ENCODE measurements around the gene LTB4R. TPM values are rescaled to one million over a fixed set of nuclear protein-coding genes. Genes with fewer than 3 reads are reported as not detected.

Gene LTB4R
- total RNA-seq, 2 donors from 2014 or later: 5.6 TPM

DNA sequence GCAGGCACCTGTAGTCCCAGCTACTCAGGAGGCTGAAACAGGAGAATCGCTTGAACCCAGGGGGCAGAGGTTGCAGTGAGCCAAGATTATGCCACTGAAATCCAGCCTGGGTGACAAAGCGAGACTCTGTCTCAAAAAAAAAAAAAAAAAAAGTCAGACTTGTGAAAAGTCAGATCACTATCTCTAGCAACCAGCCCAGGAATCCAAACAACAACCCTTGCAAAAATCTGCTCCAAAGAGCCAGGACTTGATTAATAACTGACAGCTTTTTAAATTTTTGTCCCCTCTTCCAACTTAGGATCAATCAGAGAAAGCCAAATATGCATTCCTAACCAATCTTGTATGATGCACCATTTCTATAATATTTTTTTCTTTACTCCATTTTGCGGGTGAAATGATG is 49.0 kb downstream of the LTB4R start:
- no peak for DNase-seq (ENCODE audit: low spot score)
- intact Hi-C loops (cut with DNase I): no loop called here

DNA sequence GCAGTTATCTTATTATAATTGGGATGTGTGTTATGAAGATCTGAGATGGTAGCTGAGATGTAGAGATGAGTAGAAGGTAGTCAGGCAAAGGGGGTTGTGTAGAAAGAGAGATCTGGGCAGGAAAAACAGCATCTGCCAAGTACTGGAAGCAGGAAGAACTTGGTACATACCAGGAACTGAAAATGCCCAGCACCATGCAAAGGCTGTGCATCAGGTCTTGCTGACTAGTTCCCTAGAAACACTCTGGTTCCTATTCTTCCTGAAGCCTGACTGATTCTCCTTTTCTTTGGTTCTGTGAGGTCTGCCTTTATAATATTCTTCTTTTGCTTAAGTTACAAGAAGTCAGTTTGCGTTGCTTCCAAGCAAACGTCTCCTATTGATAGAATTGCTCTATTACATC is 50.0 kb downstream of the LTB4R start:
- DNase-seq (ENCODE audit: low spot score): no peak
- intact Hi-C loops (cut with DNase I): no loop called here

DNA sequence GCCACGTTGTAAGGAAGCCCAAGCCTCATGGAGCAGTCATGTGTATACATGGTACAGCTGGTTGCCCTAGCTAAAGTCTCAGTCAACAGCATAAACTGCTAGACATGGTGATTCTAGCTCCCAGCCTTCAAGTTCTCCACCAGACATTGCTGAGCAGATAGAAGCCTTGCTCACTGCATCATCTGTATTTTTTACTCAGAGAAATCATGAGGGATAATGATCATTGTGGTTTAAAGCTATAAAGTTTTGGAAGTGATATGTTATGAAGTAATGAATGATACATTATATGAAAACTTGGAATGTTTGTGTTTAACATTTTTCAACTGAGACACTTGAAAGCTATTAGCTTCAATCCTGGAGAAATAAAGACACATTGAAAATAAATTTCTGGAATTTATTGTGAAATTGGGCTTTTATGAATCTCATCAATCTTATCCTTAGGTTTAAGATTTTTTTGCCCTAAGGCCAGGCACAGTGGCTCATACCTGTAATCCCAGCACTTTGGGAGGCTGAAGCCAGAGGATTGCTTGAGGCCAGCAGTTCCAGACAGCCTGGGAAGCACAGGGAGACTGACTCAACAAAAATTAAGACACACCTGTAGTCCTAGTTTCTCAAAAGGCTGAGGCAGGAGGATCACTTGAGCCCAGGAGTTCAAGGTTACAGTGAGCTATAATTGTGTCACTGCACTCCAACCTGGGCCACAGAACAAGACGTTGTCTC is 51.1 kb downstream of the LTB4R start:
- DNase-seq (ENCODE audit: low spot score): peak; percentile 6
- intact Hi-C loops (cut with DNase I): no loop called here

DNA sequence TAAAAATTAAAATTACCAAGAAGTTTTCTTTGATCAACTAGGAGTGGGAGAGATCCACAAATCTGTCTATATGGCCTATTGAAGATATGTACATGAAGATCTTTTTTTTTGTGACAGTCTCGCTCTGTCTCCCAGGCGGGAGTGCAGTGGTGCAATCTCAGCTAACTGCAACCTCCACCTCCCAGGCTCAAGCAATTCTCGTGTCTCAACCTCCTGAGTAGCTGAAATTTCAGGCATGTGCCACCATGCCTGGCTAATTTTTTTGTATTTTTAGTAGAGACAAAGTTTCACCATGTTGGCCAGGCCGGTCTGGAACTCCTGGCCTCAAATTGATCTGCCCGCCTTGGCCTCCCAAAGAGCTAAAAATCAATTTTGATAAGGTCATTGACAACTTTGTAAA is 52.1 kb downstream of the LTB4R start:
- intact Hi-C loops (cut with DNase I): no loop called here
- peak; percentile 5 for DNase-seq (ENCODE audit: low spot score)

- intact Hi-C loops (cut with DNase I): loop anchor here (2.0 to 5.0 kb wide), 2 partner anchors 72 kb away; no protein-coding TSS in a partner anchor
- no peak for DNase-seq (ENCODE audit: low spot score)
Measured at GRCh38 chr14:24364841-24365240, 53.5 kb downstream of the LTB4R start.

DNA sequence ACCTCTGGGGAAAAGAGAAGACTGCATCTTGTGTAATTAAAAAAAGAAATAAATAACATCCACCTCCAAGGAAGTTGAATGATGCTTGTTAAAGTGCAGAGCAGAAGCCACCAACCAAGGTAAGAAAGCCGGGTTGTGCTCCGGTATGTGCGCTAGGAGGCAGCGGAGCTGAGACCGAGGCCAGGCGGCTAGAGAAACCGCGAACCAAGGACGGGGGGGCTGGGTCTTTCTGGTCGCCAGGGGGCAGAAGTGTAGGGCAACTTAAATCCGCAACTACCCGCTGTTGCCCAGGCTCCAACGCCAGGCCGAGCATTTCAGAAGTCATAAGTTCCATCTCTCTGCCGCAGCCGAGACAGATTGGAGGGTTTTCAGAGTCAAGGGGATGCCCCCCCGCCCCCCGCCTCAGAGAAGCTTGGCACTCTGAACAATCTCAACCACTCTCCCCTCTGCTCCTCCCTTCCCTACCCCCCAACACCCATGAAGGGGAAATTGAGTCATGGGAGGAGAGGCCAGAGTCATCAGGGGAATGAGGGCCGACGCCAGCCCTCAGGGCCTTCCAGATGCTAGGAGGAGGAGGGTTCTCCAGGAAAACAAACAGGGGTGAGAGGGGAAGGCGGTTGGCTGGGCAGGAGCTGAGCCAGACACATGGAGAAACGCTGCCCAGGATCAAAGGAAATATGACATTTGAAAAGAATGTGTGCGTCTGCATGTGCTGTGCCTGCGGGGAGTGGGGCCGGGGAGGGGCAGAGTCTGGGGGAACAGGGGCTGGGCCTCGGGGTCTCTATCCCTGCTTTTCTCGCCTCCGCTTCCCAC is 54.5 kb downstream of the LTB4R start:
- intact Hi-C loops (cut with DNase I): loop anchor here (1.0 to 5.0 kb wide), 3 partner anchors 64 to 71 kb away; no protein-coding TSS in a partner anchor
- DNase-seq (ENCODE audit: low spot score): peak; percentile 96

GRCh38 chr14:24366413-24366720 is 55.1 kb downstream of the LTB4R start:
- intact Hi-C loops (cut with DNase I): loop anchor here (1.0 to 5.0 kb wide), 2 partner anchors 64 to 71 kb away; no protein-coding TSS in a partner anchor
- no peak for DNase-seq (ENCODE audit: low spot score)

- intact Hi-C loops (cut with DNase I): loop anchor here (1.0 to 5.0 kb wide), 2 partner anchors 63 to 70 kb away; no protein-coding TSS in a partner anchor
Measured at GRCh38 chr14:24366721-24367513, 55.6 kb downstream of the LTB4R start.

More at GRCh38 chr14:24366721-24367513, 55.6 kb downstream of the LTB4R start:
- DNase-seq (ENCODE audit: low spot score): peak; percentile 97

Other genes starting within 250 kb of the LTB4R start
- gene CPNE6, start 239.9 kb upstream of the LTB4R start, total RNA-seq: 1 to 10 TPM in 1 of 2 donors, under 1 TPM in 1; 0.32 to 1.3 TPM
- gene PCK2, start 217.2 kb upstream of the LTB4R start, total RNA-seq: 10 to 100 TPM; 18.8 to 27.4 TPM
- 10 to 100 TPM; 32.2 to 37.1 TPM for gene DCAF11, start 196.7 kb upstream of the LTB4R start, total RNA-seq
- gene NRL, start 196.6 kb upstream of the LTB4R start, total RNA-seq: 1 to 10 TPM; 1.1 to 1.4 TPM
- under 1 TPM in 1 of 2 donors, not detected in 1; 0.38 TPM for gene FITM1, start 180.8 kb upstream of the LTB4R start, total RNA-seq
- gene PSME1, start 175.3 kb upstream of the LTB4R start, total RNA-seq: 100 to 1,000 TPM; 114 to 119 TPM
- 10 to 100 TPM; 10.9 to 14.2 TPM for gene EMC9, start 169.9 kb upstream of the LTB4R start, total RNA-seq
- 10 to 100 TPM; 72.6 to 97.7 TPM for gene PSME2, start 164.9 kb upstream of the LTB4R start, total RNA-seq
- gene RNF31, start 164.0 kb upstream of the LTB4R start, total RNA-seq: 10 to 100 TPM; 34.9 to 53.7 TPM
- gene IRF9, start 150.2 kb upstream of the LTB4R start, total RNA-seq: 10 to 100 TPM; 53.7 to 92.4 TPM
- 1 to 10 TPM; 8.0 to 9.4 TPM for gene REC8, start 139.4 kb upstream of the LTB4R start, total RNA-seq
- 10 to 100 TPM; 24.9 to 30.6 TPM for gene IPO4, start 122.7 kb upstream of the LTB4R start, total RNA-seq
- gene TM9SF1, start 116.1 kb upstream of the LTB4R start, total RNA-seq: 10 to 100 TPM; 30.1 to 35.2 TPM
- gene TSSK4, start 105.8 kb upstream of the LTB4R start, total RNA-seq: not detected
- gene CHMP4A, start 98.0 kb upstream of the LTB4R start, total RNA-seq: 10 to 100 TPM; 41.8 to 42.7 TPM
- gene MDP1, start 95.4 kb upstream of the LTB4R start, total RNA-seq: 10 to 100 TPM; 22.1 to 23.1 TPM
- gene NEDD8, start 79.1 kb upstream of the LTB4R start, total RNA-seq: 100 to 1,000 TPM; 121 to 125 TPM
- 10 to 100 TPM; 34.4 to 42.0 TPM for gene GMPR2, start 78.6 kb upstream of the LTB4R start, total RNA-seq
- gene TINF2, start 68.9 kb upstream of the LTB4R start, total RNA-seq: 10 to 100 TPM; 77.8 to 85.1 TPM
- gene TGM1, start 48.3 kb upstream of the LTB4R start, total RNA-seq: 1 to 10 TPM in 1 of 2 donors, under 1 TPM in 1; 0.14 to 1.7 TPM
- gene RABGGTA, start 39.9 kb upstream of the LTB4R start, total RNA-seq: 10 to 100 TPM; 14.5 to 17.3 TPM
- gene DHRS1, start 11.7 kb upstream of the LTB4R start, total RNA-seq: 10 to 100 TPM; 14.0 to 17.9 TPM
- gene NOP9, start 11.7 kb upstream of the LTB4R start, total RNA-seq: 10 to 100 TPM; 19.2 to 20.9 TPM
- gene CIDEB, start 3.5 kb upstream of the LTB4R start, total RNA-seq: 10 to 100 TPM; 10.1 to 10.8 TPM
- 1 to 10 TPM; 2.5 to 4.0 TPM for gene LTB4R2, start 1.4 kb upstream of the LTB4R start, total RNA-seq
- gene ADCY4, start 23.6 kb downstream of the LTB4R start, total RNA-seq: 10 to 100 TPM; 35.2 to 36.0 TPM
- gene RIPK3, start 28.5 kb downstream of the LTB4R start, total RNA-seq: 1 to 10 TPM; 8.5 to 9.2 TPM
- gene NFATC4, start 56.7 kb downstream of the LTB4R start, total RNA-seq: 10 to 100 TPM; 75.1 to 87.2 TPM
- 10 to 100 TPM; 13.1 to 15.1 TPM for gene NYNRIN, start 87.5 kb downstream of the LTB4R start, total RNA-seq
- 1 to 10 TPM; 3.5 to 4.2 TPM for gene CBLN3, start 118.2 kb downstream of the LTB4R start, total RNA-seq
- 10 to 100 TPM; 41.4 to 41.8 TPM for gene KHNYN, start 118.5 kb downstream of the LTB4R start, total RNA-seq
- 10 to 100 TPM; 31.6 to 36.4 TPM for gene SDR39U1, start 131.3 kb downstream of the LTB4R start, total RNA-seq
- gene CMA1, start 196.8 kb downstream of the LTB4R start, total RNA-seq: 1 to 10 TPM in 1 of 2 donors, under 1 TPM in 1; 0.71 to 2.4 TPM

Data from posterior vena cava (tissue), 2 donors.